H1 (cell line): ENCODE results near the gene RPL7A. TPM values are rescaled to one million over a fixed set of nuclear protein-coding genes. Genes with fewer than 3 reads are reported as not detected.

Experiments used
- BACH1 ChIP-seq: IDR thresholded peaks from 2 replicates; pipeline ENCODE4 v1.6.1; 2012; ENCODE audit warnings: low read length, improper control_type of control experiment
- CHD2 ChIP-seq: IDR thresholded peaks from 2 replicates; pipeline ENCODE4 v1.6.1; 2012; ENCODE audit warnings: low read length, improper control_type of control experiment
- EGR1 ChIP-seq: IDR thresholded peaks from 2 replicates; pipeline ENCODE4 v1.6.1; 2011; ENCODE audit warnings: low read depth, low read length, borderline replicate concordance
- EP300 ChIP-seq, 2 experiments: IDR thresholded peaks; 1 replicate in 1 of 2; 2 replicates in 1 of 2; pipeline ENCODE4 v1.6.1; 2011 to 2012; ENCODE audit warnings: low read depth in 2 of 2, low read length in 2 of 2, mild to moderate bottlenecking in 2 of 2, borderline replicate concordance in 1 of 2, inconsistent platforms in 1 of 2, moderate library complexity in 1 of 2
- NANOG ChIP-seq: IDR thresholded peaks from 2 replicates; pipeline ENCODE4 v1.6.1; 2011; ENCODE audit warnings: low read length, low read depth, mild to moderate bottlenecking, inconsistent platforms; ENCODE audit not compliant: insufficient read depth, poor library complexity, severe bottlenecking
- RAD21 ChIP-seq, 2 experiments: IDR thresholded peaks in 1 of 2; conservative IDR thresholded peaks in 1 of 2; 2 replicates each; pipeline ENCODE4 v1.6.1; 2011; ENCODE audit warnings: low read depth in 2 of 2, low read length in 2 of 2, improper control_type of control experiment in 1 of 2, inconsistent platforms in 1 of 2, mild to moderate bottlenecking in 1 of 2, moderate library complexity in 1 of 2
- SIX5 ChIP-seq: IDR thresholded peaks from 2 replicates; pipeline ENCODE4 v1.6.1; 2011; ENCODE audit warnings: mild to moderate bottlenecking, low read depth, low read length
- TAF1 ChIP-seq: IDR thresholded peaks from 2 replicates; pipeline ENCODE4 v1.6.1; 2011; ENCODE audit warnings: mild to moderate bottlenecking, low read depth, low read length
- polyA plus RNA-seq, 7 experiments: library from polyadenylated mRNA; depleted of rRNA in 3 of 7; stranded (reverse) in 5 of 7; unstranded in 2 of 7; fragments of >200 nt in 5 of 7; fragments of 200-250 nt in 2 of 7; gene quantifications; 1 replicate in 5 of 7; 2 replicates in 1 of 7; 4 replicates in 1 of 7; pipeline versions ENCODE4 v1.2.1 to v1.2.3, GENCODE V29; 2011 to 2013; ENCODE audit warnings: missing spikeins in 2 of 7, mixed read lengths in 2 of 7
- total RNA-seq: library from RNA; stranded (reverse); fragmentation: NEBNext Ultra II Directional; extraction: Animal tissue kit (Norgen Biotek cat#: 25700); gene quantifications from 2 replicates; pipeline ENCODE4 v1.2.1, GENCODE V29; 2021
- TF ChIP-seq, protein P1 (sequence below): fragments of 300-600 bp; sonication (generic); IDR thresholded peaks from 2 replicates; pipeline ENCODE4 v1.7.1; 2012; ENCODE audit warnings: low read length, moderate library complexity, mild to moderate bottlenecking, inconsistent platforms; ENCODE audit not compliant: insufficient replicate concordance

RPL7A gene
- total and polyA plus RNA-seq, 2 of the 8 experiments (the other 6 are each of a cell fraction or from before 2014, with no cell fraction given): 2,578 to 2,783 TPM

DNA sequence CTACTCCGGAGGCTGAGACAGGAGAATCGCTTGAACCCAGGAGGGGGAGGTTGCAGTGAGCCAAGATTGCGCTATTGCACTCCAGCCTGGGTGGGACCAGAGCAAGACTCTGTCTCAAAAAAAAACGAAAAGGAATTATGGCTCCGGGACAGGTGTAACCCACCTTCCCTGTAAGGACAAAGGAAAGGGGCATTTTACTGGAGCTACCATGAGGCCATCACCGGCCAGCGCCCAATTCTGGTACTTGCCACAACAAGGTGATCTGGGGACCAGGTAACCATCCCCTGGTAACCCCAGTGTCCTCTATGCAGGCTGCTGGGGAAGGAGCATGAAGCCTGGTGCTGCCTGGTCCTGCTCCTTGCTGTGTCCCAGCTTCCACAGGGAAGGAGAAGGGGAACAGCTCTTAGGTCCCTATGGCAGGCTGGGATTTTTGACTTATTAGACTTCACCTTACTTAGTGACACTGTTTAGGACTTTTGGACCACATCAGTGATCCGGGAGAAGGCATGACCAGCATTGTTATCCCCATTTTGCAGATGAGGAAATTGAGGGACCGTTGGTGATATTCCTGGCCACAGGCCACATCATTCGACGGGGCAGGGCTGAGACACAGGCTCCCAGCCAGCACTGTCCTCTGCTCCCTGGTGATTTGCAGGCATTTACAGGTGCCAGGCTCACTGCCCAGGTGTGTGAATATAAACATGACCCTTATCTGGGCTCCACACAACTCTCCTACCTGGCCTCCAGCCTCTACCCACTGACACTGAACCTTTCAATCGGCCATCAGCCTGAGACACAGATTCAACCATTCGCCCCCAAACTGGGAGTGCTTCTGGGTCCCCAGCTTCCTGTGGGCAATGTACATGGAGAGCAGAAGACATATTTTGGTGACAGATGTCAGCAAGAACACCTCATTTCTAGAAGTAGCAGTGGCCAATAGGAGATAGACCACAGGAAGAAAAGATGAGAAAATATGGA, 46.5 kb upstream of the RPL7A start (continued):
- TF ChIP-seq, protein P1, sequence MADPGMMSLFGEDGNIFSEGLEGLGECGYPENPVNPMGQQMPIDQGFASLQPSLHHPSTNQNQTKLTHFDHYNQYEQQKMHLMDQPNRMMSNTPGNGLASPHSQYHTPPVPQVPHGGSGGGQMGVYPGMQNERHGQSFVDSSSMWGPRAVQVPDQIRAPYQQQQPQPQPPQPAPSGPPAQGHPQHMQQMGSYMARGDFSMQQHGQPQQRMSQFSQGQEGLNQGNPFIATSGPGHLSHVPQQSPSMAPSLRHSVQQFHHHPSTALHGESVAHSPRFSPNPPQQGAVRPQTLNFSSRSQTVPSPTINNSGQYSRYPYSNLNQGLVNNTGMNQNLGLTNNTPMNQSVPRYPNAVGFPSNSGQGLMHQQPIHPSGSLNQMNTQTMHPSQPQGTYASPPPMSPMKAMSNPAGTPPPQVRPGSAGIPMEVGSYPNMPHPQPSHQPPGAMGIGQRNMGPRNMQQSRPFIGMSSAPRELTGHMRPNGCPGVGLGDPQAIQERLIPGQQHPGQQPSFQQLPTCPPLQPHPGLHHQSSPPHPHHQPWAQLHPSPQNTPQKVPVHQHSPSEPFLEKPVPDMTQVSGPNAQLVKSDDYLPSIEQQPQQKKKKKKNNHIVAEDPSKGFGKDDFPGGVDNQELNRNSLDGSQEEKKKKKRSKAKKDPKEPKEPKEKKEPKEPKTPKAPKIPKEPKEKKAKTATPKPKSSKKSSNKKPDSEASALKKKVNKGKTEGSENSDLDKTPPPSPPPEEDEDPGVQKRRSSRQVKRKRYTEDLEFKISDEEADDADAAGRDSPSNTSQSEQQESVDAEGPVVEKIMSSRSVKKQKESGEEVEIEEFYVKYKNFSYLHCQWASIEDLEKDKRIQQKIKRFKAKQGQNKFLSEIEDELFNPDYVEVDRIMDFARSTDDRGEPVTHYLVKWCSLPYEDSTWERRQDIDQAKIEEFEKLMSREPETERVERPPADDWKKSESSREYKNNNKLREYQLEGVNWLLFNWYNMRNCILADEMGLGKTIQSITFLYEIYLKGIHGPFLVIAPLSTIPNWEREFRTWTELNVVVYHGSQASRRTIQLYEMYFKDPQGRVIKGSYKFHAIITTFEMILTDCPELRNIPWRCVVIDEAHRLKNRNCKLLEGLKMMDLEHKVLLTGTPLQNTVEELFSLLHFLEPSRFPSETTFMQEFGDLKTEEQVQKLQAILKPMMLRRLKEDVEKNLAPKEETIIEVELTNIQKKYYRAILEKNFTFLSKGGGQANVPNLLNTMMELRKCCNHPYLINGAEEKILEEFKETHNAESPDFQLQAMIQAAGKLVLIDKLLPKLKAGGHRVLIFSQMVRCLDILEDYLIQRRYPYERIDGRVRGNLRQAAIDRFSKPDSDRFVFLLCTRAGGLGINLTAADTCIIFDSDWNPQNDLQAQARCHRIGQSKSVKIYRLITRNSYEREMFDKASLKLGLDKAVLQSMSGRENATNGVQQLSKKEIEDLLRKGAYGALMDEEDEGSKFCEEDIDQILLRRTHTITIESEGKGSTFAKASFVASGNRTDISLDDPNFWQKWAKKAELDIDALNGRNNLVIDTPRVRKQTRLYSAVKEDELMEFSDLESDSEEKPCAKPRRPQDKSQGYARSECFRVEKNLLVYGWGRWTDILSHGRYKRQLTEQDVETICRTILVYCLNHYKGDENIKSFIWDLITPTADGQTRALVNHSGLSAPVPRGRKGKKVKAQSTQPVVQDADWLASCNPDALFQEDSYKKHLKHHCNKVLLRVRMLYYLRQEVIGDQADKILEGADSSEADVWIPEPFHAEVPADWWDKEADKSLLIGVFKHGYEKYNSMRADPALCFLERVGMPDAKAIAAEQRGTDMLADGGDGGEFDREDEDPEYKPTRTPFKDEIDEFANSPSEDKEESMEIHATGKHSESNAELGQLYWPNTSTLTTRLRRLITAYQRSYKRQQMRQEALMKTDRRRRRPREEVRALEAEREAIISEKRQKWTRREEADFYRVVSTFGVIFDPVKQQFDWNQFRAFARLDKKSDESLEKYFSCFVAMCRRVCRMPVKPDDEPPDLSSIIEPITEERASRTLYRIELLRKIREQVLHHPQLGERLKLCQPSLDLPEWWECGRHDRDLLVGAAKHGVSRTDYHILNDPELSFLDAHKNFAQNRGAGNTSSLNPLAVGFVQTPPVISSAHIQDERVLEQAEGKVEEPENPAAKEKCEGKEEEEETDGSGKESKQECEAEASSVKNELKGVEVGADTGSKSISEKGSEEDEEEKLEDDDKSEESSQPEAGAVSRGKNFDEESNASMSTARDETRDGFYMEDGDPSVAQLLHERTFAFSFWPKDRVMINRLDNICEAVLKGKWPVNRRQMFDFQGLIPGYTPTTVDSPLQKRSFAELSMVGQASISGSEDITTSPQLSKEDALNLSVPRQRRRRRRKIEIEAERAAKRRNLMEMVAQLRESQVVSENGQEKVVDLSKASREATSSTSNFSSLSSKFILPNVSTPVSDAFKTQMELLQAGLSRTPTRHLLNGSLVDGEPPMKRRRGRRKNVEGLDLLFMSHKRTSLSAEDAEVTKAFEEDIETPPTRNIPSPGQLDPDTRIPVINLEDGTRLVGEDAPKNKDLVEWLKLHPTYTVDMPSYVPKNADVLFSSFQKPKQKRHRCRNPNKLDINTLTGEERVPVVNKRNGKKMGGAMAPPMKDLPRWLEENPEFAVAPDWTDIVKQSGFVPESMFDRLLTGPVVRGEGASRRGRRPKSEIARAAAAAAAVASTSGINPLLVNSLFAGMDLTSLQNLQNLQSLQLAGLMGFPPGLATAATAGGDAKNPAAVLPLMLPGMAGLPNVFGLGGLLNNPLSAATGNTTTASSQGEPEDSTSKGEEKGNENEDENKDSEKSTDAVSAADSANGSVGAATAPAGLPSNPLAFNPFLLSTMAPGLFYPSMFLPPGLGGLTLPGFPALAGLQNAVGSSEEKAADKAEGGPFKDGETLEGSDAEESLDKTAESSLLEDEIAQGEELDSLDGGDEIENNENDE: no peak
- TF ChIP-seq BACH1 (no peak), RAD21 (IDR thresholded peaks at IDR 0.05 in 1 of 2, conservative IDR thresholded peaks at IDR 0.05 in 1 of 2; ENCODE audit: low read depth in 2 of 2, low read length in 2 of 2) (no peak), TAF1 (no peak), EP300 (IDR thresholded peaks at IDR 0.05; ENCODE audit: borderline replicate concordance in 1 of 2, low read depth in 2 of 2, low read length in 2 of 2) (no peak), CHD2 (no peak), NANOG (no peak), EGR1 (no peak), SIX5 (no peak)
